Panc1 (cell line): Measurements from ENCODE around the gene MAGI2. TPM values are rescaled to one million over a fixed set of nuclear protein-coding genes. Genes with fewer than 3 reads are reported as not detected.

Experiments used
- ATAC-seq: fragments of 200-7000 bp; cut with Tn5 transposase; 2 replicates; pipeline ENCODE4 v1.9.1; 2020; ENCODE audit warnings: mild to moderate bottlenecking, moderate library complexity
- BruUV-seq: library from RNA; stranded (reverse); fragments of 400-500 nt; replicated peaks from 2 replicates; lab custom pipeline; 2021; lab: Mats Ljungman, UMichigan
- CTCF ChIA-PET: fragments of 300-600 bp; sonication (Branson Sonifier 250); formaldehyde crosslinking; loops from one replicate; lab custom pipeline; 2022; ENCODE audit warnings: antibody characterized with exemption; lab: Charles Lee
- POLR2A ChIA-PET: fragments of 300-600 bp; sonication (Branson Sonifier 250); formaldehyde crosslinking; loops from one replicate; lab custom pipeline; 2022; ENCODE audit warnings: antibody characterized with exemption; lab: Charles Lee
- DNase-seq: peaks from one replicate; pipeline ENCODE4 v3.0.0-alpha.2; 2010; ENCODE audit warnings: low read depth, low spot score
- H3K27ac ChIP-seq: 2 replicates; pipeline ENCODE4 v1.5.1; 2011; ENCODE audit warnings: mild to moderate bottlenecking, low read length, inconsistent platforms
- H3K27me3 ChIP-seq: fragments of 200-500 bp; sonication (Bioruptor generic); 2 replicates; pipeline ENCODE4 v1.6.0; 2014; ENCODE audit warnings: low read length, inconsistent platforms; ENCODE audit not compliant: control insufficient read depth, insufficient read depth
- H3K36me3 ChIP-seq: fragments of 200-500 bp; sonication (Bioruptor generic); 2 replicates; pipeline ENCODE4 v1.5.1; 2014; ENCODE audit warnings: inconsistent platforms, mild to moderate bottlenecking, low read length, moderate library complexity; ENCODE audit not compliant: control insufficient read depth, insufficient read depth
- H3K4me1 ChIP-seq: 2 replicates; pipeline ENCODE4 v1.5.1; 2011; ENCODE audit warnings: inconsistent platforms, mild to moderate bottlenecking, low read length, moderate library complexity; ENCODE audit not compliant: control insufficient read depth, insufficient read depth
- H3K4me3 ChIP-seq, 2 experiments: 2 replicates each; pipeline ENCODE4 v1.5.1; 2011 to 2012; ENCODE audit warnings: low read depth in 2 of 2, low read length in 2 of 2, mild to moderate bottlenecking in 2 of 2, inconsistent platforms in 1 of 2, moderate library complexity in 1 of 2
- H3K9me3 ChIP-seq: fragments of 200-500 bp; sonication (Bioruptor generic); 2 replicates; pipeline ENCODE4 v1.5.1; 2014; ENCODE audit warnings: low read depth, mild to moderate bottlenecking, inconsistent platforms, low read length, moderate library complexity; ENCODE audit not compliant: control insufficient read depth, insufficient read depth
- CTCF ChIP-seq: fragments of 450-650 bp; IDR thresholded peaks from 2 replicates; pipeline ENCODE4 v1.5.1; 2017; ENCODE audit warnings: mild to moderate bottlenecking
- POLR2AphosphoS5 ChIP-seq: IDR thresholded peaks from 2 replicates; pipeline ENCODE4 v1.6.1; 2012; ENCODE audit warnings: mild to moderate bottlenecking, low read depth, low read length, moderate library complexity
- REST ChIP-seq, 2 experiments: IDR thresholded peaks; 2 replicates each; pipeline ENCODE4 v1.6.1; 2011 to 2012; ENCODE audit warnings: low read depth in 2 of 2, control low read depth in 1 of 2, low read length in 1 of 2, mild to moderate bottlenecking in 1 of 2, moderate library complexity in 1 of 2; ENCODE audit not compliant: insufficient read depth in 1 of 2
- SIN3A ChIP-seq: IDR thresholded peaks from 2 replicates; pipeline ENCODE4 v1.6.1; 2012; ENCODE audit warnings: low read depth, mild to moderate bottlenecking, low read length, moderate library complexity, borderline replicate concordance; ENCODE audit not compliant: insufficient read depth
- TCF7L2 ChIP-seq: IDR thresholded peaks from 2 replicates; pipeline ENCODE4 v1.6.1; 2011; ENCODE audit warnings: mild to moderate bottlenecking, low read depth, low read length, inconsistent platforms
- in situ Hi-C: cut with HindIII; loops from 2 replicates; pipeline ENCODE4 v1.10.0; 2016; ENCODE audit warnings: low sequenced_read_pairs, low pct_unique_long_range_greater_than_20kb
- intact Hi-C: fragments of 100-400 bp; cut with micrococcal nuclease; formaldehyde crosslinking; loops from one replicate; pipeline ENCODE4 v1.10.0; 2022; ENCODE audit not compliant: unreplicated experiment
- total RNA-seq: library from RNA; stranded (reverse); gene quantifications from one replicate; pipeline ENCODE4 v1.2.1, GENCODE V29; 2021; ENCODE audit not compliant: unreplicated experiment

Gene MAGI2
- total RNA-seq, 1 experiment from 2014 or later: 5.4 TPM

DNA sequence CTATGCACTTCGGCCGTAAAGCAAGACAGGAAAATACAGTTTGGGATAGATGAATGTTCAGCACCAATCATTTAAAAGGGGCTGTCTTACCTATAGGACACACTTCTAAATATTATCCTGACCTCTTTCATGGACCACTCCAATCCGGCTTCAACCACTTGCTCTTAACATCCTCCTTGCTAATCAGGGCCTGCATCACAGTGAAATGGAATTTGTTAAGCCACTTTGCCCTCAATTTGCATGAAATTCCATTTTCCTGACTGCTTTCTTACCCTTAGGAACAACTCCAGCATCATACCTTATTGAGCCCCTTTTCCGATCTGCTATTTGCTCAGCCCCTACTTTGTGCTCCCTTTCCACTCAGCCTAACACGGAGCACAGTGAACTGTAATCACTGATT is 987.6 kb downstream of the MAGI2 start:
- ChIA-PET POLR2A (no interaction called here), CTCF (no interaction called here)
- H3K36me3 ChIP-seq: no peaks in the 10 kb centered on the region
- DNase-seq: no peak
- BruUV-seq: no TSS peak
- H3K9me3 ChIP-seq: no peaks in the 10 kb centered on the region
- peaks cover 4% of the 10 kb centered on the region; the same call in 1 of the 2 replicates for H3K27me3 ChIP-seq
- no peak for ATAC-seq
- no peak for TF ChIP-seq TCF7L2
- no peak for TF ChIP-seq CTCF
- no peak for TF ChIP-seq REST (IDR thresholded peaks at IDR 0.05; ENCODE audit: insufficient read depth in 1 of 2, low read depth in 2 of 2, low read length in 1 of 2)
- no peak for TF ChIP-seq POLR2AphosphoS5
- no peak overlapping the region for H3K27ac ChIP-seq
- intact Hi-C loops: no loop called here
- H3K4me1 ChIP-seq: no peaks in the 10 kb centered on the region
- no peak overlapping the region for H3K4me3 ChIP-seq
- in situ Hi-C loops: no loop called here

- TF ChIP-seq POLR2AphosphoS5 (no peak), REST (IDR thresholded peaks at IDR 0.05; ENCODE audit: insufficient read depth in 1 of 2, low read depth in 2 of 2, low read length in 1 of 2) (no peak), TCF7L2 (no peak), CTCF (no peak), SIN3A (no peak)
- intact Hi-C loops: no loop called here
- Histone ChIP-seq H3K4me3 (no peak overlapping the region), H3K36me3 (no peaks in the 10 kb centered on the region), H3K4me1 (no peaks in the 10 kb centered on the region), H3K9me3 (no peaks in the 10 kb centered on the region), H3K27me3 (peaks cover 2% of the 10 kb centered on the region; the same call in 1 of the 2 replicates), H3K27ac (no peak overlapping the region)
- no peak for ATAC-seq
- no TSS peak for BruUV-seq
- ChIA-PET POLR2A (no interaction called here), CTCF (no interaction called here)
- DNase-seq: no peak
- in situ Hi-C loops: no loop called here
Measured at GRCh38 chr7:78463039-78463438, 990.4 kb downstream of the MAGI2 start.
